Fibroblast of peridontal ligament (primary cell): ENCODE data around the gene RTP3.
"Not testable (repeated sequence)": the region's sequence is repeated elsewhere in the genome, so short reads cannot be mapped to it uniquely, and the experiment has no call there.

ENCODE experiments used
- DNase-seq: peaks from one replicate; pipeline ENCODE4 v3.0.0-alpha.2; 2010; ENCODE audit errors: extremely low read depth

The RTP3 gene

DNA sequence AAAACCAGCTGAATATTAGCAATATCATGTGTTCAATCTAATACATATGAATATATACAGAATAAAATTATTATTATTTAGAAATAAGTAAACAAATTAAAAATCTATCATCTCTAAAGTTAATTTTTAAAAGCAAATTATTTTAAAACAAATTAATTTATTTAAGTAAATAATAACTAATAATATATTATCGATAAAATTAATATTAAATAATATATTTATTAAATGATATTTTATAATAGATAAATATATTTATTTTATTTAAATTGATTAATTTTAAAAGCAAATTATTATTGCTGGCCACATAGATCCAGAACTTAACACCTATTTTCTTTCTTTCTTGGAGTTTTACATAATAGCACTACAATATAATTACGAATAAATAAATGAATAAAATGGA lies 22.2 kb downstream of the RTP3 start:
- DNase-seq, result no peak

DNA sequence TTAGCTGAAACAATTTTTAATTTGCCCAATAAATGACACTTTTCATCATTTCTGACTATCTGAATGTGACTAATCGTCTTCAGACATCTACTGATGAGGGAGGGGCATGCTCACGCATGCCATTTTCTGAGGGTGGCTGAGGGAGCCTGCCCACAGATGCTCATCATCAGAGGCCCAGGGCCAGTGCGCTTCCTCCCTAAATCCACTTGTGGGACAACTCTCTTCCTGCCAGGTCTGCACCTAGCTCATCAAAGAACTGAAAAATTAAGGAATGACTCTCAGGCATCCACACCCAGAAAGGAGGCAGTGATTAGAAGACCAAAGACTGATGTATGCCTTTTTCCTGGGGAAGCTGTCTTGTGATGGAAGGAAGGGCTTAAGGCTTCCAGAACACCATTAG lies 22.8 kb downstream of the RTP3 start:
- DNase-seq, result no peak

DNA sequence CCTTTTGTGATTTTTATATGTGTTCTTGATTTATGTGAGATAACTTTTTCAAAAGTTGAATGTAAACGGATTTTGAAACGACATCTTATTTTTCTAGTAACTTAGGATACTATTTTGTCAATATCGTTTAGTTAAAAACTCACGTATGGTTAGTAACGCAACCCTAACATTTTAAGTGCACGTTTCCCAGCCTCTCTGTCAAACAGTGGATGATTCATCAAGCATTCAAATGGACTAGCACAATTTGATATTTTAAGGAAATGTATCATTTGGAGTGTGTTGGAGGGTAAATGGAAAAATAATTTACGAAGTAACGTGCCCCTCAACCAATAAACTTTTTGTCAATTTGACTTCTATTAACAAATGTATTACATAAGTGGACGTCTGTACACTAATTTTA lies 23.3 kb downstream of the RTP3 start:
- DNase-seq, result no peak

- DNase-seq, result not testable (repeated sequence)
Measured at GRCh38 chr3:46522201-46522600, 24.4 kb downstream of the RTP3 start.

DNA sequence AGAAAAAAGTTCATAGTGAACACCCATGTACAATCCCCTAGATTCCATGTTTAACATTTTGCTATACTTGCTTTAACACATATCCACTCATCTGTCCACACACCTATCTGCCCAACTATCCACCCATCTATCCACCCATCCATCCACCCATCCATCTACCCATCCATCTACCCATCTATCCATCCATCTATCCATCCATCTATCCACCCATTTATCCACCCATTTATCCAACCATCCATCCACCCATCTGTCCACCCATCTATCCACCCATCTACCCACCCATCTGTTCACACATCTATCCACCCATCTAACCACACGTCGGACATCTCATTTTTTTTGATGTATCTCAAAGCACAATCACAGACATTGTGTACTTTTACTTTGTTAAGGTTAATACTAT lies 25.8 kb downstream of the RTP3 start:
- DNase-seq, result no peak

DNA sequence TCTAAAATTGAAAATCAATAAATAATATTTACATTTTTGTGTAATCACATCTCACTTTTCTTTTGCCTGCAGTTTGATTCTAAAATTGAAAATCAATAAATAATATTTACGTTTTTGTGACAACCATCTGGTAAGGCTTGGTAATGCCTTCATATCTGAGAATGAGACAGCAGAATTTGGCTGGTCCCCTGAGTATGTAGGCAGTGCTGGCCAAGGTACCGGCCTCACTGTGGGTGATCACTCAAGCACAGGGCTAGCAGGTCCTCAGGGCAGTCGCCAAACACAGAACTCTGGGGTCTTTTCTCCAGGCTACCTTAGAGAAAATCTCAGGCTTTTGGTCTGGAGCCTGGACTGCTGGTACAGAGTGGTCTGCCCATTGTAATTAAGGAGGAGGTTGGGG lies 26.2 kb downstream of the RTP3 start:
- DNase-seq, result no peak

DNA sequence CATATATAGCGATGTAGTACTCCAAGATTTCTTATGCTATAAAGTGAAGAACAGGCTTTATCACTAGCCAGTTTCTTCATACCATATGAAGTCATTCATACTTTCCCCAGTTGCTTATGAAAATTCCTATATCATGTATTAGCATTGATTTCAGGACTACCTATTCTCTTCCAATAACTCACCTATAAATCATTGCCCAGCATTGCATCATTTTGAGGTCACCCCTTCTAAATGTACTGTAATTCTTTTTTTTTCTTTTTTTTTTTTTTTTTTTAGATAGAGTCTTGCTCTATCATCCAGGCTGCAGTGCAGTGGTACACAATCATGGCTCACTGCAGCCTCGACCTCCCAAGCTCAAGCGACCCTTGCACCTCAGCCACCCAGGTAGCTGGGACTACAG lies 27.1 kb downstream of the RTP3 start:
- no peak for DNase-seq

DNA sequence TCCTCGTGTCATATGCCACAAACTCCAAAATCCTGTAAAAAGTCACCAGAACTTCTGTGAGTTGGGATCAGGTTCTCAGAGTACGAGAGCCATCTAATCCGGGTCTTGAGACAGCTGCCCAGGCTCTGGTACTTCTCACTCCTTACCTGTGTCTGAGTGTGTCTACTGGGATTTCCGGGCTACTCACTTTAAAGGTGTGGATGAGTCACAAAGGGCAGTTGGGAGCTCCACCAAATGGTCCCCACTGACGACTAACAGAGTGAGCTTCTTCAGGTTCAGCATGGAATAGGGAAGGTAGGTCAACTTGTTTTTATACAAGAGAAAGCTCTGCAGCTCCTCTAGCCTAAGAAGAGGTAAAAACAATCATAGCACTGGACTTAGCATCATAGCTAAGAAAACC lies 29.5 kb downstream of the RTP3 start:
- no peak for DNase-seq

DNA sequence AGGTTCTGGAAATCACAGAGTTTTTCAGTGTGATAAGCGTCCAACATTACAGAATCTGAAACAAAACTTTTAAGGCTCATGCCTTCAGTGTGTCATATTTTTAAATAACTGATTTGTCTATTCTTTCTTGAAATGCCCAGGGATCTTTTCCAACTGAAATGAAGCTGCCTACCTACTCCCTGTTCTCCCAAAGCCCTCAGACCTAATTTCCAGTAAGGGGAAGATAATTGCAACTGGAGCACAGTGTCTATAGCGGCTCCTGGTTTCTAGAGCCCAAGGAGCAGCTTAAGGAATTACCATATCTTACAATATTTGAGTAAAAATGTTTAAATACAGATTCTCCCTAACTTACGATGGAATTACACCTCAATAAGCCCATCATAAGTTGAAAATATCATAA lies 35.3 kb downstream of the RTP3 start:
- no peak for DNase-seq

DNA sequence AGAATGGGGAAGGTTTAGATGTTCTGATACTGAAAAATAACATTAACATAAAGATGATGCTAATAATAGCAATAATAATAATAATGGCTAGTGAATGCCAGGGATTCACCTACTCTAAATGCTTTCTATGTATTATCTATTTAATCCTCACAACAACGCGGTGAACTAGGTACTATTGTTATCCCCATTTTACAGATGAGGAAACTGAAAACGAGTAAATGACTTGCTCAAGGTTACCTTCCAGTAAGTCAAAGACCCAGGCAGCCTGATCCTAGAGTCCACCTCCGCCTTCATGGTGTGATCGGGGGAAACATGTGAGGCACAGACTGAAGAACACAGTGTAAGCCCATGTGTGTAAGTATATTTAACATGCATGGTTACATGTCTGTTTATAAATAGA lies 38.0 kb downstream of the RTP3 start:
- DNase-seq, result no peak

DNA sequence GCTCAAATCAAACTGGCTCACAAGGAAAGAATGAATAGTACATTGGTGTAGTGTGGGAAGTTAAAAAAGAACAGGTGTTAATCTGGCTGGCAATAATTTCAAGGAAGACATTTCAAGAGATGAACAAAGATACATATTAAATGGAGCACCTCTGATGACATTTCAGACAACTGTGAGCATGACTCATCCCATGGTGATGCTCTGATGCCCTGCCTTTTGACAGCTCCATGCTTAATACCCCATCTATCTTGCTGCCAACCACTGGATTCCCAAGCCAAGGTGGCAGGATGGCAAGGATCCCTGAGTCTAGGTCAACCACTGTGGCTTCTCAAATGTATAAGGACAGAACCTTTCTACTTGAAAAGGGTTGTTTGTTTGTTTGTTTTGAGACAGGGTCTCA lies 39.0 kb downstream of the RTP3 start:
- no peak for DNase-seq

DNA sequence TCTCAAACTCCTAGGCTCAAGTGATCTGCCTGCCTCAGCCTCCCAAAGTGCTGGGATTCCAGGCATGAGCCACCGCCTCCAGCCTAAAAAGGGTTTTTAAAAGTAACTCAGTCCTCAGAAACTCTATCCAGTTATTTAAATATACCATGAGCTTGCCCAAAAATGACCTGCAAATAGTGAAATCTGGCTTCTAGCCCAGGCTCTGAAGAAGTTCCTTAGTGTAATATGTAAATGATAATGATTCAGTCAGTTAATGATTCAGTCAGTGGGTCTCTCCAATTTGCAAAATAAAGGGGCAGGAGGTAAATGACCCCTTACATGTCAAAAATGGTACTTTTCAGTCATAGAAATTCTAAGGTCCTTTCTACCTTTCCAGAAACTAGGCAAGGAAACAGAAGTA lies 39.5 kb downstream of the RTP3 start:
- no peak for DNase-seq

- no peak for DNase-seq
Measured at GRCh38 chr3:46537779-46538178, 40.0 kb downstream of the RTP3 start.

GRCh38 chr3:46538425-46538802 lies 40.6 kb downstream of the RTP3 start:
- not testable (repeated sequence) for DNase-seq

DNA sequence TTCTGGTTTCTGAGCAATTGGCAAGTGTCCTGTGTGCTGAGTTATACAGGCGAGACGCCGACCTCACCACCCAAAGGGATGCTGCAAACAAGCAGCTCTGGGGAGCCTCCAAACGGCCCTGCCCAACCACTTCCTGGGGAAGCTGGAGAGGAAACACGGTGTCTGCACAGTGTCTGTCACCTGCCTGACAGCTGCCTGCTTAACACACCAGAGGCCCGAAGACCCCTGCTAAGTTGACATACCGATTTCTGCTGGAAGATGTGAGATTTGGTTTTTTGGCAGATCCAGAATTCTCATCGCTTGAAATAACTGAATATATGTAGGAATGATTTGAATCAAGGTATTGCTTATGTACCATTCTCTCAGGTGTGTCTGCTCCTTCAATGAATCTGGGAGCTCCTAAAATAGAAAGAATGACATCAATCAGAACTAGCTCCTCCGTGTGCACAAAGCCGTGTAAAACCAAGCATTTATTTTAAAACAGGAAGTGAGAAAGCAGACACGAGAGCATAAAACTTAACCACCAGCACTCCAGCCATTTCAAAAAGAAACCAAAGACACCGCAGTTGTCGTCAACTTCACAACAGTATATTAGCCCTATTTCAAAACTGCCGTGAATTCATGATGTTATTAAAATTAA lies 41.1 kb downstream of the RTP3 start:
- DNase-seq, result peak; percentile 75

GRCh38 chr3:46539443-46540005 lies 41.7 kb downstream of the RTP3 start:
- DNase-seq, result no peak

DNA sequence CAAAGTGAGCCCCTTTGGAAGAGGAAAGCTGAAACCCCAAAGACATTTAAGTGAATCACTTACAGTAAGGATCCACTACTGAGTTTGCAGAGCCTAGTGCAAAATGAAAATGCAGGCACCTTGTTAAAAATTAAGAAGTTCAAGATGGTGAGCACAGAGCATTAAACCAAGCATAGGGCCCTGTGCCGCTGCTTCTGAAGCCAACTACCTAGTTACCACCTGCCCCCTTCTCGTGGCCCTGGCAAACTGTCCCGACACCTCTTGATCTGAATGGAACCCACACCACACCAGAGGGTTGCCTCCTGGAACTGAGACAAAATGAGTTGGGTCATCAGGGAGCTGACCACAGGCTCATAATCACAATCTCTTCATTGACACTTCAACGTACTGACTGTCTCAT lies 42.8 kb downstream of the RTP3 start:
- DNase-seq, result no peak

DNA sequence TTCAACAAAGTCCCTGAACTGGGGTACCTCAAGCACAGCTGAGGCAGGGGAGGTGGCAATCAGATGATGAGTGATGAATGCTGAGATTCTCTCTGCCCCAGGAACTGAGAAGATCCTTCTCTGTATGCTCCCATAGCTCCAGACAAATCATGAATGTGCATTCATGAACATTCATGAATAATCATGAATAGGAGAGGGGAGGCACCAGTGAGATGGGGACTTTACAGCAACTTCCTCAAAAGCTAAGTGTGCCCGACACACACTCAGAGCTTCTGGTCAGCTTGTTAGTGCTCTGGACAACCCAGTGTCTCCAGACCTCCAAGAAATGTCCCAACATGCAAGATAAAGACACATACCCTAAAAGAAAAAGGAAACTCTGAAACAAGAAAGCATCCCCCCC lies 44.1 kb downstream of the RTP3 start:
- DNase-seq, result no peak

- DNase-seq, result no peak
Measured at GRCh38 chr3:46542344-46542743, 44.6 kb downstream of the RTP3 start.

DNA sequence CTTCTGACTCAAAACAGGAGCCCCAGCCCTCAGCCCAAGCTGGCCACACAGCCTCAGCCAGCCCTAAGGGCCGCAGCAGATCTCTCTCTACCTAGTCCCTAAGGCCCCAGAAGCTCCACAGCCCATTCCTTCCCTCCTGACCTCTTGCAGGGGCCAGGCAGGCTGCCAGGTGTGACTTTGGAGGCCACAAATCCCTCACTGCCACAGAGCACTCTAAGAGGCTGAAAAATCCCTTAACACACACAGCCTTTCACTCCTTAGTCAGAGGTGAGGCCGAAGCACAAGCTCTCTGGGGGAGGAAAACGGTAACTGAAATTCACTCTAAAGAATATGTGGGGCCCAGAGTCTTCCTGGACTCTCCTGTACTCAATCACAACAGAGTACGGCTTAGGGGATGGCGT lies 45.0 kb downstream of the RTP3 start:
- no peak for DNase-seq

DNA sequence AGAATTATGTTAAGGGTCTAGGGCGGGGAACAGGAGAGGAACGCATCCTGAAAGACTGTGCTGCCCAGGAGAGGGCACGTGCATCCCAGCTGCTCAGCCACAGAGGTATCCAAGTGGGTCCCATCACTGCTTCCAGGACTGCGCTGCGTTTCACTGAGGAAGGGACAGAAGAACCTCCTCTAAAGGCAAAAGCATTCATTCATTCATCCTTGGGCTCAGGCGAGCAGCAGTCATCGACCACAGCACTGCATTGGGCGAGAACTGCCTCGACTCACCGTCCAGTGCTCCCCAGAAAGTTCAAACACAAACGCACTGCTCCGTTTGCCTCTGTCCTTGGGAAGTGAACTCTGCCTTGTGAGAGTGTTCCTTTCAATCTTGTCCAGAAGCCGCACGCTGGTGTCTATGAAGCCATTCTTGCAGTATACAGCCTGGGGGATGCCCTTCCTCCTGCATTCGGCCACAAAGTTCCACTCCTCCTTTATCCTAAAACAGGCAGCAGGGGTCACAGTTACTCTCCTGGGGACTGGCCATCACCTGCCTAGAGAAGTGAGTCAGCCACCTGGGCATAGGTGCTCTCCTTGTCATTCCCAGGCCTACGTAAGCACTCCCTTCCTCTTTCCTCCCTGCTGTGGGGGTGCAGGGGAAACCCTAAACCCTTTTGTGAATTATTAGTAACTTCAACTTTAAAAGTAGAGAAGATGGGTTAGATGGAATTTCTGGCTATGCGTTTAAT lies 47.2 kb downstream of the RTP3 start:
- no peak for DNase-seq

DNA sequence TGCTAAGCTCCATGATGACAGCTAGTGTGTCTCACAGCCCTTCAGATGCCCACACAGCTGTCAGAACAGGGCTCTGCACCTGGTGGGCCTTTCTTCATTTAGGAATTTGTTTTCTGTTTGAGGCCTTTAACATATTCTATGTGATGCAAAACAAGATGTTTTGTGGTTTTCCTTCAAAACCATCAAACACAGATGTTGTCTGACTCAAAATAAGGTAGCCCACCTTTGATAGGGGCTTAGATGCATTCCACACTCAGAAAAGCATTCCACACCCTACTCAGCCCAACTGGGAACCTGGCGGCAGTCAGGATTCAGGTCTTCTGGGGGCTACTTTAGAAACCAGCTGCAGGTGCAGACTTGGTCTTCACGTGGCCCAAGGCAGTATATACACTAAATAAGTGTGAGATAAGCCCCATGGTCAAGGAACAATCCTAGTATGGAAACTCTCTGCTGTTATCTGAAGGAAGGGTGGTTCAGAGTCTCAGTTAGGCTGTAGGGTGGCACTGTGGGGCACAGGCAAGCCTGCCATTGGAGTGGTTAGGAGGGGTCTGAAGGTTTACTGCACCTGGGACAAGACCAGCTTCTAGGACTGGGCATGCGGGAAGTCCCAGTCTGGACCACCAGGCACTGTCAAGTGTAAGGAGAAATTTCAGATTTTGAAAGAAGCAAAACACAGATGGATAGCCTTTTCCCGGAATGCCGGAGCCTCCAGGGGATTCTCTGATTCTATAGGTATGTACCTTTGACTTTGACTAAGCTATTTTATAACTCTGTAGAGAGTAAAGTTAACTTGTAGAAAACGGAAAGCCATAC lies 48.2 kb downstream of the RTP3 start:
- no peak for DNase-seq
